MCF 10A (cell line): ENCODE measurements around the gene ZNF142. TPM values are rescaled to one million over a fixed set of nuclear protein-coding genes. Genes with fewer than 3 reads are reported as not detected.

Experiments
- BruUV-seq: library from RNA; stranded (reverse); fragments of 400-500 nt; replicated peaks from 2 replicates; lab custom pipeline; 2021; lab: Mats Ljungman, UMichigan
- CTCF ChIA-PET: fragments of 300-600 bp; sonication (Branson Sonifier 250); formaldehyde crosslinking; extraction: SDS; loops from one replicate; lab custom pipeline; 2021; ENCODE audit warnings: antibody characterized with exemption, inconsistent platforms; lab: Yijun Ruan, JAX
- POLR2A ChIA-PET: fragments of 300-600, 350-650 bp; sonication (Branson Sonifier 250); formaldehyde crosslinking; extraction: SDS; loops from one replicate; lab custom pipeline; 2020; ENCODE audit warnings: antibody characterized with exemption, inconsistent platforms; lab: Yijun Ruan, JAX
- DNase-seq: peaks from one replicate; pipeline ENCODE4 v3.0.0-alpha.2; 2018; ENCODE audit not compliant: unreplicated experiment
- H3K27ac Mint-ChIP-seq: one replicate; pipeline ENCODE4 v1.8.0; 2022; ENCODE audit warnings: mild to moderate bottlenecking, low read depth, mixed read lengths; ENCODE audit not compliant: unreplicated experiment
- H3K27me3 Mint-ChIP-seq: one replicate; pipeline ENCODE4 v1.8.0; 2022; ENCODE audit warnings: mixed read lengths; ENCODE audit not compliant: insufficient read depth, unreplicated experiment
- H3K36me3 Mint-ChIP-seq: one replicate; pipeline ENCODE4 v1.8.0; 2022; ENCODE audit warnings: mild to moderate bottlenecking, moderate library complexity, mixed read lengths; ENCODE audit not compliant: insufficient read depth, unreplicated experiment
- H3K4me1 Mint-ChIP-seq: one replicate; pipeline ENCODE4 v1.8.0; 2022; ENCODE audit warnings: mixed read lengths; ENCODE audit not compliant: insufficient read depth, unreplicated experiment
- H3K4me3 Mint-ChIP-seq: one replicate; pipeline ENCODE4 v1.8.0; 2022; ENCODE audit warnings: mild to moderate bottlenecking, moderate library complexity, mixed read lengths; ENCODE audit not compliant: unreplicated experiment
- H3K9me3 Mint-ChIP-seq: one replicate; pipeline ENCODE4 v1.8.0; 2022; ENCODE audit warnings: mixed read lengths; ENCODE audit not compliant: unreplicated experiment
- intact Hi-C: fragments of 100-400 bp; cut with micrococcal nuclease; formaldehyde crosslinking; loops from 2 replicates; pipeline ENCODE4 v1.14.1; 2022
- total RNA-seq: library from RNA; stranded (reverse); gene quantifications from 2 replicates; pipeline ENCODE4 v1.2.3, GENCODE V29; 2022
- TF ChIP-seq, protein P1 (sequence below): fragments of 200-600 bp; IDR thresholded peaks from one replicate; pipeline ENCODE4 v1.8.0; 2022; ENCODE audit warnings: antibody characterized with exemption, mild to moderate bottlenecking; ENCODE audit not compliant: unreplicated experiment

ZNF142 gene
- total RNA-seq, 1 experiment from 2014 or later: 37.8 TPM

DNA sequence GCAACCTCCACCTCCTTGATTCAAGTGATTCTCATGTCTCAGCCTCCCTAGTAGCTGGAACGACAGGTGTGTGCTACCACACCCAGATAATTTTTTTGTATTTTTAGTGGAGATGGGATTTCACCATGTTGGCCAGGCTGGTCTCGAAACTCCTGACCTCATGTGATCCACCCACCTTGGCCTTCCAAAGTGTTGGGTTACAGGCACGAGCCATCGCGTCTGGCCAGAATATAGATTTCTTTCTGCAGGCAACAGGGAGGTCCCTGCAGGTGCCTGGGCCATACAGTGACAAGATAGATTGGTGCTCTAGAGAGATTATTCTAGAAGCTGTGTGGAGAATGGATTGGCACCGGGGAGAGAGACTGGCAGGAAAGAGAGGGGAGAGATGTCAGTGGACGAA is 38.4 kb downstream of the ZNF142 start:
- ChIA-PET CTCF (interaction anchor here (0.6 kb wide), 1 partner anchor 517 kb away, joined by 3 read pairs; no protein-coding TSS in a partner anchor), POLR2A (interaction anchor here (1.2 kb wide), 1 partner anchor 10 kb away, joined by 4 read pairs; no protein-coding TSS in a partner anchor)
- DNase-seq: no peak
- H3K27me3 Mint-ChIP-seq: no peaks in the 10 kb centered on the region
- H3K27ac Mint-ChIP-seq: no peak overlapping the region
- no peaks in the 10 kb centered on the region for H3K36me3 Mint-ChIP-seq
- H3K4me3 Mint-ChIP-seq: no peak overlapping the region
- no peaks in the 10 kb centered on the region for H3K9me3 Mint-ChIP-seq
- intact Hi-C loops: no loop called here
- TF ChIP-seq, protein P1, sequence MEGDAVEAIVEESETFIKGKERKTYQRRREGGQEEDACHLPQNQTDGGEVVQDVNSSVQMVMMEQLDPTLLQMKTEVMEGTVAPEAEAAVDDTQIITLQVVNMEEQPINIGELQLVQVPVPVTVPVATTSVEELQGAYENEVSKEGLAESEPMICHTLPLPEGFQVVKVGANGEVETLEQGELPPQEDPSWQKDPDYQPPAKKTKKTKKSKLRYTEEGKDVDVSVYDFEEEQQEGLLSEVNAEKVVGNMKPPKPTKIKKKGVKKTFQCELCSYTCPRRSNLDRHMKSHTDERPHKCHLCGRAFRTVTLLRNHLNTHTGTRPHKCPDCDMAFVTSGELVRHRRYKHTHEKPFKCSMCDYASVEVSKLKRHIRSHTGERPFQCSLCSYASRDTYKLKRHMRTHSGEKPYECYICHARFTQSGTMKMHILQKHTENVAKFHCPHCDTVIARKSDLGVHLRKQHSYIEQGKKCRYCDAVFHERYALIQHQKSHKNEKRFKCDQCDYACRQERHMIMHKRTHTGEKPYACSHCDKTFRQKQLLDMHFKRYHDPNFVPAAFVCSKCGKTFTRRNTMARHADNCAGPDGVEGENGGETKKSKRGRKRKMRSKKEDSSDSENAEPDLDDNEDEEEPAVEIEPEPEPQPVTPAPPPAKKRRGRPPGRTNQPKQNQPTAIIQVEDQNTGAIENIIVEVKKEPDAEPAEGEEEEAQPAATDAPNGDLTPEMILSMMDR: no peak
- H3K4me1 Mint-ChIP-seq: no peaks in the 10 kb centered on the region
- no TSS peak for BruUV-seq

DNA sequence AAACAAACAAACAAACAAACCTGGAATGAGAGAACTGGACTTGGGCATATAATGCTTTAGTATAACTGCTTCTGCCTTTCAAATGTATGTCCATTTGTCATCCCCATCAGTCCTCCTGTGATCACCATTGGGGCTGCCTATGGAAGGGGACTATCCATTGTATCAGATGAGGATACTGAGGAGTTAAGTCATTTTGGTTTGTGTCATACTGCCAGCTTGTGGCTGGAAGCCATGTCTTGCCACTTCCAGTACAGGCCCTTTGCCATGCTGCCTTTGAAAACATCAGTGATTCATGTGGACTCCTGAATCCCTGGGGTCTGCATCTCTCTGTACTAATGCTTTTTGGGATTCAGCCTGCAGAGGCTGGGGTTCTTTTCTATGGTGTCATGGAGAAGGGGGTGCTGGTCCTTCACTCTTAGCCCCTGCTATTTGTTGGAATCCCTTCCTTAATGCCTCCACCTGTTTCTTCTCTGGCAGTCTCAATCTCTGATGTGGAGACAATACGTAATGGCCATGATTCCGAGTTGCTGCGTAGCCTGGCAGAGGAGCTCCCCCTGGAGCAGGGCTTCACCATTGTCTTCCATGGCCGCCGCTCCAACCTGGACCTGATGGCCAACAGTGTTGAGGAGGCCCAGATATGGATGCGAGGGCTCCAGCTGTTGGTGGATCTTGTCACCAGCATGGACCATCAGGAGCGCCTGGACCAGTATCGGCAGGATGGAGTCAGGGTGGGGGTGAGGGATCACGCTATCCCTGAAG is 41.1 kb downstream of the ZNF142 start:
- H3K4me1 Mint-ChIP-seq: no peaks in the 10 kb centered on the region
- no peak overlapping the region for H3K4me3 Mint-ChIP-seq
- H3K27ac Mint-ChIP-seq: no peak overlapping the region
- peak; percentile 31 for DNase-seq
- TF ChIP-seq, protein P1: no peak
- ChIA-PET POLR2A (interaction anchor here (3.0 kb wide), 1 partner anchor 11 kb away, joined by 11 read pairs; the partner anchor contains the start of gene PLCD4), CTCF (interaction anchor here (0.5 to 1.5 kb wide), 4 partner anchors 11 to 172 kb away, joined by 3 to 6 read pairs (median 4); partner anchors contain the start of gene PLCD4)
- H3K36me3 Mint-ChIP-seq: no peaks in the 10 kb centered on the region
- BruUV-seq: no TSS peak
- H3K27me3 Mint-ChIP-seq: no peaks in the 10 kb centered on the region
- intact Hi-C loops: loop anchor here (1.0 kb wide), 1 partner anchor 211 kb away; no protein-coding TSS in a partner anchor
- H3K9me3 Mint-ChIP-seq: no peaks in the 10 kb centered on the region

- TF ChIP-seq, protein P1: no peak
- Mint-ChIP-seq H3K4me1 (no peaks in the 10 kb centered on the region), H3K9me3 (no peaks in the 10 kb centered on the region), H3K36me3 (no peaks in the 10 kb centered on the region), H3K27me3 (no peaks in the 10 kb centered on the region), H3K27ac (no peak overlapping the region), H3K4me3 (no peak overlapping the region)
- ChIA-PET POLR2A (interaction anchor here (1.3 kb wide), 1 partner anchor 114 kb away, joined by 3 read pairs; no protein-coding TSS in a partner anchor), CTCF (interaction anchor here (0.6 kb wide), 1 partner anchor 19 kb away, joined by 5 read pairs; no protein-coding TSS in a partner anchor)
- DNase-seq: no peak
- no TSS peak for BruUV-seq
- intact Hi-C loops: no loop called here
Measured at GRCh38 chr2:218615868-218616315, 43.5 kb downstream of the ZNF142 start.
